ENCODE measurements around the gene LRIG3. TPM values are rescaled to one million over a fixed set of nuclear protein-coding genes. Genes with fewer than 3 reads are reported as not detected.

Gene LRIG3
- total and polyA plus RNA-seq, 4 donors = 2.9 to 17.0 (median 10.7) TPM

GRCh38 chr12:58894040-58894439 lies 26.3 kb downstream of the LRIG3 start (continued):
- TF ChIP-seq, protein P1, sequence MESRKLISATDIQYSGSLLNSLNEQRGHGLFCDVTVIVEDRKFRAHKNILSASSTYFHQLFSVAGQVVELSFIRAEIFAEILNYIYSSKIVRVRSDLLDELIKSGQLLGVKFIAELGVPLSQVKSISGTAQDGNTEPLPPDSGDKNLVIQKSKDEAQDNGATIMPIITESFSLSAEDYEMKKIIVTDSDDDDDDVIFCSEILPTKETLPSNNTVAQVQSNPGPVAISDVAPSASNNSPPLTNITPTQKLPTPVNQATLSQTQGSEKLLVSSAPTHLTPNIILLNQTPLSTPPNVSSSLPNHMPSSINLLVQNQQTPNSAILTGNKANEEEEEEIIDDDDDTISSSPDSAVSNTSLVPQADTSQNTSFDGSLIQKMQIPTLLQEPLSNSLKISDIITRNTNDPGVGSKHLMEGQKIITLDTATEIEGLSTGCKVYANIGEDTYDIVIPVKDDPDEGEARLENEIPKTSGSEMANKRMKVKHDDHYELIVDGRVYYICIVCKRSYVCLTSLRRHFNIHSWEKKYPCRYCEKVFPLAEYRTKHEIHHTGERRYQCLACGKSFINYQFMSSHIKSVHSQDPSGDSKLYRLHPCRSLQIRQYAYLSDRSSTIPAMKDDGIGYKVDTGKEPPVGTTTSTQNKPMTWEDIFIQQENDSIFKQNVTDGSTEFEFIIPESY (IDR thresholded peaks at IDR 0.05) = no peak
- TF ChIP-seq JUND (IDR thresholded peaks at IDR 0.05) (no peak), NR2F2 (IDR thresholded peaks at IDR 0.05) (no peak)
- TF ChIP-seq, protein P2, sequence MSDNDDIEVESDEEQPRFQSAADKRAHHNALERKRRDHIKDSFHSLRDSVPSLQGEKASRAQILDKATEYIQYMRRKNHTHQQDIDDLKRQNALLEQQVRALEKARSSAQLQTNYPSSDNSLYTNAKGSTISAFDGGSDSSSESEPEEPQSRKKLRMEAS (IDR thresholded peaks at IDR 0.05) = no peak

DNA sequence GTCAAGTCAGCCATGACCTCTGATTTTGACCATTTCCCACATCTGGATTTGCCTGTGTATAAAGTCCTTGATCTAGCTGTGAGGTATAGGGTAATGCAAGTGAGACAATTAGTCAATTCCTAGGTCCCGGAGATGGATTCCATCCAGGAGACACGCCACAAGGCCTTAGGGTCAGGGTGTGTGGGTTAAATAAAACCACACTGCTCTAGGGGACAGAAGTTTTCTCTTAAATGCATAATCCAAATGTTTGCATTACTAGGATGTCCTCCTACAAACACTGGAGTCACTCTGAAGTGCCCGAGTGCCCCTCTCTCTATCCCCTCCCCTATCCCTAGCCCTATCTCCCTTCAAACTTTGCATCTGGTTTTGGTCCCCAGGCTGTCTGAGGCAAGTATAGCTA lies 26.8 kb downstream of the LRIG3 start:
- no peak for TF ChIP-seq ATF3 (IDR thresholded peaks at IDR 0.05)
- no peak for TF ChIP-seq GABPA (IDR thresholded peaks at IDR 0.05 in 1 of 2, conservative IDR thresholded peaks at IDR 0.05 in 1 of 2)
- no peak for TF ChIP-seq NR2F2 (IDR thresholded peaks at IDR 0.05)
- no peak for TF ChIP-seq EGR1 (IDR thresholded peaks at IDR 0.05; ENCODE audit: low read depth in 2 of 2)
- TF ChIP-seq JUND (IDR thresholded peaks at IDR 0.05) = no peak
- Histone ChIP-seq H3K9me3 (ENCODE audit: control insufficient read depth in 4 of 4, low read length in 3 of 4) (no peaks in the 10 kb centered on the region), H3K4me1 (ENCODE audit: control insufficient read depth in 4 of 4, insufficient read depth in 4 of 4, low read length in 3 of 4) (no peaks in the 10 kb centered on the region), H3K27ac (ENCODE audit: low read depth in 1 of 2, low read length in 2 of 2) (no peak overlapping the region), H3K27me3 (ENCODE audit: control insufficient read depth in 4 of 4, insufficient read depth in 4 of 4, low read length in 3 of 4) (no peaks in the 10 kb centered on the region), H3K4me3 (ENCODE audit: low read depth in 1 of 3, low read length in 3 of 3) (no peak overlapping the region), H3K36me3 (ENCODE audit: control insufficient read depth in 4 of 4, insufficient read depth in 3 of 4, low read depth in 1 of 4, low read length in 3 of 4) (peaks cover 0 to 12% (median 9%) of the 10 kb centered on the region in 4 donors), H3K9ac (ENCODE audit: low read depth in 1 of 2, low read length in 2 of 2) (no peak overlapping the region)
- 85% methylated on average over 3 of the region's 3 CpGs for WGBS
- no peak for DNase-seq (ENCODE audit: low spot score)

- DNase-seq (ENCODE audit: low spot score) = no peak
- Histone ChIP-seq H3K27ac (ENCODE audit: low read depth in 1 of 2, low read length in 2 of 2) (no peak overlapping the region), H3K9ac (ENCODE audit: low read depth in 1 of 2, low read length in 2 of 2) (no peak overlapping the region), H3K4me1 (ENCODE audit: control insufficient read depth in 4 of 4, insufficient read depth in 4 of 4, low read length in 3 of 4) (peaks cover 1 to 19% (median 14%) of the 10 kb centered on the region in 4 donors), H3K36me3 (ENCODE audit: control insufficient read depth in 4 of 4, insufficient read depth in 3 of 4, low read depth in 1 of 4, low read length in 3 of 4) (peaks cover 2 to 20% (median 13%) of the 10 kb centered on the region in 4 donors), H3K27me3 (ENCODE audit: control insufficient read depth in 4 of 4, insufficient read depth in 4 of 4, low read length in 3 of 4) (no peaks in the 10 kb centered on the region), H3K9me3 (ENCODE audit: control insufficient read depth in 4 of 4, low read length in 3 of 4) (no peaks in the 10 kb centered on the region), H3K4me3 (ENCODE audit: low read depth in 1 of 3, low read length in 3 of 3) (no peak overlapping the region)
- 92% methylated on average over 6 of the region's 6 CpGs for WGBS
- TF ChIP-seq RXRA (IDR thresholded peaks at IDR 0.05) (no peak), EGR1 (IDR thresholded peaks at IDR 0.05; ENCODE audit: low read depth in 2 of 2) (no peak), TAF1 (conservative IDR thresholded peaks at IDR 0.05) (no peak), REST (IDR thresholded peaks at IDR 0.05) (no peak), ATF3 (IDR thresholded peaks at IDR 0.05) (no peak), JUND (IDR thresholded peaks at IDR 0.05) (no peak), SP1 (IDR thresholded peaks at IDR 0.05) (no peak), FOXA1 (IDR thresholded peaks at IDR 0.05) (no peak), FOXA2 (IDR thresholded peaks at IDR 0.05) (no peak), NR2F2 (IDR thresholded peaks at IDR 0.05) (no peak), HNF4G (IDR thresholded peaks at IDR 0.05) (no peak), GABPA (IDR thresholded peaks at IDR 0.05 in 1 of 2, conservative IDR thresholded peaks at IDR 0.05 in 1 of 2) (no peak)
- TF ChIP-seq, protein P3, sequence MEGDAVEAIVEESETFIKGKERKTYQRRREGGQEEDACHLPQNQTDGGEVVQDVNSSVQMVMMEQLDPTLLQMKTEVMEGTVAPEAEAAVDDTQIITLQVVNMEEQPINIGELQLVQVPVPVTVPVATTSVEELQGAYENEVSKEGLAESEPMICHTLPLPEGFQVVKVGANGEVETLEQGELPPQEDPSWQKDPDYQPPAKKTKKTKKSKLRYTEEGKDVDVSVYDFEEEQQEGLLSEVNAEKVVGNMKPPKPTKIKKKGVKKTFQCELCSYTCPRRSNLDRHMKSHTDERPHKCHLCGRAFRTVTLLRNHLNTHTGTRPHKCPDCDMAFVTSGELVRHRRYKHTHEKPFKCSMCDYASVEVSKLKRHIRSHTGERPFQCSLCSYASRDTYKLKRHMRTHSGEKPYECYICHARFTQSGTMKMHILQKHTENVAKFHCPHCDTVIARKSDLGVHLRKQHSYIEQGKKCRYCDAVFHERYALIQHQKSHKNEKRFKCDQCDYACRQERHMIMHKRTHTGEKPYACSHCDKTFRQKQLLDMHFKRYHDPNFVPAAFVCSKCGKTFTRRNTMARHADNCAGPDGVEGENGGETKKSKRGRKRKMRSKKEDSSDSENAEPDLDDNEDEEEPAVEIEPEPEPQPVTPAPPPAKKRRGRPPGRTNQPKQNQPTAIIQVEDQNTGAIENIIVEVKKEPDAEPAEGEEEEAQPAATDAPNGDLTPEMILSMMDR (IDR thresholded peaks at IDR 0.05; ENCODE audit: low read depth, low read length, missing input control) = no peak
- TF ChIP-seq, protein P2 (IDR thresholded peaks at IDR 0.05) = no peak
Measured at GRCh38 chr12:58889557-58889956, 30.7 kb downstream of the LRIG3 start.

All from liver (tissue), 9 donors.